HG03175 (cell line): ENCODE results near the gene ARMC9.
"Not testable (repeated sequence)": the region's sequence is repeated elsewhere in the genome, so short reads cannot be mapped to it uniquely, and the experiment has no call there.

Experiments used
- ATAC-seq: cut with Tn5 transposase; IDR thresholded peaks from one replicate; pipeline ENCODE4 v1.9.1; 2021; ENCODE audit warnings: mild to moderate bottlenecking, moderate library complexity; ENCODE audit not compliant: unreplicated experiment

Gene ARMC9

GRCh38 chr2:231277962-231278361 lies 79.5 kb downstream of the ARMC9 start:
- ATAC-seq = no peak

- no peak for ATAC-seq
Observed at GRCh38 chr2:231278868-231279267, 80.4 kb downstream of the ARMC9 start.

DNA sequence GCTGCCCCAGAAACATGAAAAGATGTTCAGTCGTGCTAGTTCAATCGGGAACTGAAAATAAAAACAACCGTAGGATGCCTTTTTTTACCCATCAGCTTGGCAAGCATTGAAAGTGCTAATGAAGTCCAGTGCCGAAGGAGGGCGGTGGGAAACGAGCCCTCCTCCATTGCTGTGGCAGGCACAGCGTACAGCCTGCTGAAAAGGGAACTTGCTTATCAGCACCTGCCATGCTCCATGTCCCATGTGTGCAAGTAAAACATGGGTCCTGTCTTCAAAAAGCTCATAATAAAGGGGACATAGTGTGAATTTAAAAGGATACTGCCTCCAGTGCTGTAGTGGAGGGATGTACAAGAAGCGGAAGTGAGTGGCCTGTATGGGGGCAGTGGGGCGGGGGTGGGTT lies 82.4 kb downstream of the ARMC9 start:
- ATAC-seq = no peak

- no peak for ATAC-seq
Observed at GRCh38 chr2:231284296-231284695, 85.9 kb downstream of the ARMC9 start.

DNA sequence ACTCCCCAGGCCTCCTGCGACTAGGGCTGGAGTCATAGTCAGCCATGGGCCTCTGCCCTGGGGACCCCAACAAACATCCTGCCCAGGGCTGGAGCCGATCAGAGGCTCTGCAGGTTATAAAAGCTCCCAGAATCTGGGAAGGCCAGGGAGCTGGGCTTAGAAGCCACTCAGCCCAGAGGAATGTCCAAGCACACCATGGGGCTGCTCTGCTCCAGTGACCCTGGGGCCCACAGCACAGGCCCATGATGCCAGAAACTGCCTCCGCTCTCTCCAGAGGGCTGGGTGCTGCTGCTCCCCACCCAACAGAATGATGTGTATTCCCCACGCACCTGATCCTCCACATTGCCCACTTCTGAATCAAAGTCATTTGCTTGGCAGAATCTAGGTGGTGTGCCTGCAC lies 88.5 kb downstream of the ARMC9 start:
- no peak for ATAC-seq

- ATAC-seq = no peak
Observed at GRCh38 chr2:231287696-231288095, 89.3 kb downstream of the ARMC9 start.

DNA sequence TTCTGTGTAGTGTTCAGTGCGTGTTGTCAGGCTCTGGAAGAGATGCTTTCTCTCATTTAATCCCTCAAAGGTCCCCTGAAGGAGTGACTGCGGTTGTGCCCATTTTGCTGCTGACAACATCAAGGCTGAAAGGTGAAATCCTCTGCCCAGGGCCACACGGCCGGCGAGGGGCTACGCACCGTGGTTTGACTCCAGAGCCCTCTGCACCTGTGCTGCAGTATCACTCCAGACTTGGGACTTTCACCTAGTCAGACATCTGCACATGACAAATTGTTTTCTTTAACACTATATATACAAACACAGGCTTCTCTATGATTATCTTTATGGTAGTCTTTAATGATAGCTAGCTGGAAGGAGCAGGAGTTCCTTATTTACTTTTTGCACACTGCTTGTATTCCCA lies 90.2 kb downstream of the ARMC9 start:
- no peak for ATAC-seq

- ATAC-seq = no peak
Observed at GRCh38 chr2:231290321-231291015, 92.0 kb downstream of the ARMC9 start.

DNA sequence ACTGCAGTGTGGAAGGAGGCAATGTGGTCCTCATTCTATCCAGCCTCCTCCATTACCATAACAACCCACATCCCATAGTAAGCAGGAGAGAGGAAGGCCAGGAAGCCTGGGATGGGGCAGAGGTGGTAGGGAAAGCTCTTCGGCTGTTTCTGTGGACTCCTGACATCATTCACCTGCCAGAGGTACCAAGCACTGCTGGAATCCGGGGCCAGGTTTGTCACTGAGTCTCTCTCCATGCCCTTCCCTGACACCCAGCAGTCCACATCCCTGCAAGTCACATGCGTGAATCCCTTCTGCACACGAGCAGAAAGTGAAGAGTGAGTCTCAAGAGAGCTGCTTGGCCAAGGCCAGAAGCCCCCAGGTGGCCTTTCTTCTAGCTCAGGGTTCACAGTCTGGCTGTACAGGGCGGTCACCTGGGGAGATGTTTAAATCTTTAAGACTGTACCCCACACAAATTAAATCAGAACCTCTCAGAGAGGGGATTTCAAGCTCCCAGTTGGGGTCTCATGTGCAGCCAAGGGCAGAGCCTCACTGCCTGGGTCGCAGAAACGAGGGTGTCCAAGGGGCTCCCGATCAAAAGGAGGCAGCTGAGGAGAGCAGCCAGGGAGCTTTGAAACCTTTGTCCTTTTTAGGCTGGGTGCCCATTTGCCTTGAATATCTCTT lies 94.2 kb downstream of the ARMC9 start:
- no peak for ATAC-seq

GRCh38 chr2:231293163-231293562 lies 94.7 kb downstream of the ARMC9 start:
- no peak for ATAC-seq

DNA sequence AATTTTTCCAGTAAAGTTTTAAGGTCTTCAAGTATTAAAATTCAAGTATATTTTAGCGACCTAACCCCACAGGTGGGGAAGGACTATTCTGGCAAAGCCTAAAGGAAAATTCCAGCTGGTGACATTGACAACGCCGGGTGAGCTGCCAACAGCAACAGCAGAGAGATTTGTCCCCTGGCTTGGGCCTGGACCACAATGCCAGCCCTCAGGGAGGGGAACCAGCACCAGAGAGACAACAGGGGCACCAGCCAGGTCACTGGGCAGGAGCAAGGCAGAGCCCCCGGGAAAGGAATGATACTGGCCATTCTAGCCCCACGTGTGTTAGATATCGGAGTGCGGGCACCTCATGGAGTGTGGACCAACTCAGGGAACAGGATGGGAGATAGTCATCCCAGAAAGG lies 95.7 kb downstream of the ARMC9 start:
- ATAC-seq = no peak

GRCh38 chr2:231294571-231295362 lies 96.3 kb downstream of the ARMC9 start:
- ATAC-seq = peak; percentile 34

DNA sequence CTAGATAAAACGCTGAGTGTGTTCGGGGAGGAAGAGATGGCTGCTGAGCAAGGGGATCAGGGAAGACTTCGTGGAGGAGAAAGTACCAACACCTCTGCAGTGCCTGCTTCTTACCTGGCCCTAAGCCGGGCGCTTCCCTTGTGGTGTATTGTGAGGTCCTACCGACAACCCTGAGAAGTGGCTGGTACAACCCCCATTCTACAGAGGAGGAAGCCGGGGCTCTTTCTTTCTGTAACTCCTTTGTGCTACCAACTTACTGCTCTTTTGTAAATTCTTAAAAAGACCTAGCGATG lies 96.9 kb downstream of the ARMC9 start:
- peak; percentile 35 for ATAC-seq

GRCh38 chr2:231296401-231296974 lies 98.1 kb downstream of the ARMC9 start:
- ATAC-seq = no peak

- ATAC-seq = peak; percentile 38
Observed at GRCh38 chr2:231297108-231297908, 98.9 kb downstream of the ARMC9 start.

DNA sequence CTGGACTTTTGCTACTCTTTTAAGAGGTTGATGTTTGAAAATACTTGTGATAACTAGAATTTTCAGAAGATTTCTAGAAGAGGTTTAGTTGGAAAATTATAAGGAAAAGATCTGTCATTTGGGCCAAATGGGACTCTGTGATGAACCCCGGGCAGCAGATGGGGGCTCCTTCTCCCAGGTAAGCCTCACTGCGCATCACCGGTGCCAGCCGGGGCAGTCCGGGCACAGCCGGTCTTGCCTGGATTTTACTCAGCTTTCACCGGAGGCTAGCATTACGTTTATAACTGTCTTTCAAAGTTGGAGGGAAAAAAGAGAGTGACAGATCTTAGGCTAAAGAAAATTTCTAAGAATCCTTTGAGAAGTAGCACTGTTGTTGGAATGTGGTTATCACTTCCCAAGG lies 99.7 kb downstream of the ARMC9 start:
- no peak for ATAC-seq

DNA sequence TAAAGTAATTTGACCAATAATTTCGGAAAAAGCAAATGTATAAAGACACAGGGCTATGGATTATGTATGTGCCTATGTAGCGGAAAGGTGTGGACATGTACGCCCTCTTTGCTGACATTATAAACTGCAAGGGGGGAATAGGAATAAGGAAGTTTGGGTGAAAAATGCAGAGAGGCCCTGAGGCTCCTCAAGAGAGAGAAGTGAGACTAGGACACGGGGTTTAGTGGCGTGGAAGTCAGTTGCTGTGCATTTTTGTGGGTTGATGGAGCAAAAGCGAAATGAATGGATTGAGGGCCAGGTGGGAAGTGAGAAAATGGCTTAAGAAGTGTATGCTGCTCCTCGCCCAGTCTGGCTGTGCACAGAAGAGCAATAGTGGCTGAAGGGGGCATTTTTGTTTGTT lies 100.8 kb downstream of the ARMC9 start:
- ATAC-seq = no peak

- ATAC-seq = peak; percentile 53
Observed at GRCh38 chr2:231300020-231300721, 101.7 kb downstream of the ARMC9 start.

DNA sequence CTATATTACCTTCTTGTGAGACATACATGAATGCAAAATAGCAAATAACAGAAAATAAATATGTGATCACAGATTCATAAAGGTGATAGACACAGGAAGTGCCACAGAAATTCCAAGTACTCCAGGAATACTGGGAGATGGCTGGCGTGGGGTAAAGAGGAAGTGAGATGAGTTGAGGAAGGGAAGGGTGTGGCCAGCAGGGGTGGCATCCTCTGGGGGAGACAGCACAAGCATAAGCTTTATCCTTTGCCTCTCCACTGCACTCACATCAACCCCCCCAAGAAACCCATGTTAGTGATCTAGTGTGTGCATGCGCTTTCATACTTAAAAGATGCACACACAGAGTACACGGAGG lies 102.3 kb downstream of the ARMC9 start:
- peak; percentile 35 for ATAC-seq

- not testable (repeated sequence) for ATAC-seq
Observed at GRCh38 chr2:231304259-231304658, 105.8 kb downstream of the ARMC9 start.
